Ureter (tissue), 1 donor: Measurements from ENCODE around the gene ACSS2. TPM values are rescaled to one million over a fixed set of nuclear protein-coding genes. Genes with fewer than 3 reads are reported as not detected.
"Not testable (repeated sequence)": the region's sequence is repeated elsewhere in the genome, so short reads cannot be mapped to it uniquely, and the experiment has no call there.

ENCODE experiments used
- DNase-seq: peaks from one replicate; pipeline ENCODE4 v3.0.0-alpha.2; 2020; ENCODE audit warnings: low spot score
- total RNA-seq: library from RNA; stranded (reverse); gene quantifications from one replicate; pipeline ENCODE4 v1.2.4, GENCODE V29; 2023
- donor health status: DM: yes; HTN: yes; CAD: no.

The ACSS2 gene
- total RNA-seq, 1 donor from 2014 or later = 45.8 TPM

DNA sequence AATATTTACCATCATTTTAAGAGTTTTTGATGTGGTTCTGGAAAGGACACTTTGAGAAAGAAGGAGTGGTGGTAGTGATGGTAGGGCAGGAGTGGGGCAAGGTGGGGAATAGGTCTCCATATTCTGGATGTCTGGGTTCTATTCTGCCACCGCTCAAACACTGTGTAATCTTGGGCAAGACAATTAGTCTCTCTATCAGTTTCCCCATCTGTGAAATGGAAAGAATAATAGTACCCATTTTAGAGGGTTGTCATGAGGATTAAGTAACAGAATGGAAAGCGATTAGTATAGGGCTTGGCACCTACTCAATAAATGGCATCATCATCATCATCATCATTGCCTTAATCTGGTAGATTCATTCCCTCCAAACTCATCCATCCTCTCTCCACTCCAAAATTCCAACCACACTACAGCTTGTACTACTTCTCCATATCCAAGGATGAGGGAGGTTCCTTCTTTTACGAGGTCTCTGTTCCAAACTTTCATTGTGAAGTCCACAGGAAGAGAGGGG is 2.8 kb upstream of the ACSS2 start:
- DNase-seq = no peak

DNA sequence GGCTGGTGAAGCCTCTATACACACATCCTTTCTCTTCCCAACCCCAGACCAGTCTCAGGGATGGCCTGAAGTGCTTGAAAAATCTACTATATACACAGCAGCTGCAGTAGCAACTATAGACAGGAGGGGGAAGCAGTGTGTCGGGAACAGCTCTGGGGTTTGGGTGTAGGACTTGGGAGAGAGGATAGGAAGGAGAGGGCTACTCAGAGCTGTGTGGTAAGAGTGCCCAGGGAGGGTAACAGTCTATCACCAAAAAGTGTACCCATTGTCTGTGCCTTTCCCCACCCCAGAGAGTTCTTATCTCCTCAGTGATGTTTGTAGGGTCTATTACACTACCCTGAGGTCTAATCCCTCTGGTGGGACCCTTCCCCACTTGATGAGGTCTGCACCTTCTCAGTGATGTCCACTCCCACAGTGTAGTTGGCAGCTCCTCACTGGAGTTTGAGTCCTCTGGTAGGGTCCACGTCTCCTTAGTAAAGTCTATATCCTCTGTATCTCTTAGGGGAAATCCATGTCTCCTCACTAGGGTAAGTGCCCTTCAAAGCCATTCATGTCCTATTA is 2.2 kb upstream of the ACSS2 start:
- peak; percentile 85 for DNase-seq

DNA sequence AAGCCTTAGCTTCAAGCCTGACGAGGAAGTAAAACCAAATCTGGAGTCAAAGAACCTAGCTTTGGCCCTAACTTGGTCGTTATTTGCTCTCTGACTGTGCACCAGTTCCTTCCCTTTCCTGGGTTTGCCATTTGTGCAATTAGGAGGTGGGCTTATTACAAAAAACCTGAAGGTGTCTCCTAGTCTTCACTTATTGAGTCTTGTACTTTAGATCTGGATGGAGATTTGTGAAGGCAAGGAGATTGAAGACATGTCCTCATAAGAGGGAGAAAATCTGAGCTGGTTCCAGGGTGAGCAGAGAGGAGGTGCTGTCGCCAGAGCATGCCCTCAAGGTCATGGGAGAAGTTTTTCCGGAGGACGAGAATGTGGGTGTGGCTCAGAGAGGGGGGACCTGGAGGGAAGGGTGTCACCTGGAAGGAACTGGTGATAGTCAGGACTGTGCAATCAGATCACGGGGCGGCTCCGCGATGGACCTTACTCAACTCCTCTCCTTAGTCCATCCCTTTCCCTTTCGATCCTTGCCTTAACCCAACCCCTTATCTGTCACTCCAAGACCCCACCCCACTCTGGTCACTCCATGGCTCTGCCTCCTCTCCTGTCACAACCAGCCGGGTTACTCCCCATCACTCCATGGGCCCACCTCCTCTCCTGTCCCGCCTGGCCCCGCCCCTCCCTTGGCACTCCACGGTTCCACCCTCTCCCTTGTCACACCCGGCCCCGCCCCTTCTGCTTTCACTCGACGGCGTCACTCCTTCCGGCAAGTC is 588 bp upstream of the ACSS2 start:
- no peak for DNase-seq

DNA sequence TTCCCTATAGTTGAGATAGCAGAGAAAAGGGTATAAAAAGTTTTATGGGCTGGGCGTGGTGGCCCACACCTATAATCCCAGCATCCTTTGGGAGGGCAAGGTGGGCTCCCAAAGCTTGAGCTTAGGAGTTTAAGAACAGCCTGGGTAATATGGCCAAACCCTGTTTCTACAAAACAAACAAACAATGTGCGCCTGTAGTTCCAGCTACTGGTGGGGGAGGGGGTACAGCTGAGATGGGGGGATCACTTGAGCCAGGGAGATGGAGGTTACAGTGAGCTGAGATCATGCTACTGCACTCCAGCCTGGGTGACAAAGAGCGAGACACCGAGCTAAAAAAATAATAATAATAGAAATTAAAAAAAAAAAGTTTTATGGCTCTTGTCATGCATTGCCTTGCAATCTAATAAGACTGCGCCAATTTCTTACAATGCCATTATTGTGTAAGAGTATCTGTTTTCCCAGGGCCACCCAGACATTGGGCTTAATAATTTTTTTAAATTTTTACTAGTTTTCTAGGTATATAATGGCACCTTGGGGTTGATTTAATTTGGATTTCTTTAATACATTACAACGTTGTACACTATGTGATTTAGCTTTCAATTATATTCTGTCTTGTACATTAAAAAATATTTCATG is 3.9 kb downstream of the ACSS2 start:
- DNase-seq = no peak

DNA sequence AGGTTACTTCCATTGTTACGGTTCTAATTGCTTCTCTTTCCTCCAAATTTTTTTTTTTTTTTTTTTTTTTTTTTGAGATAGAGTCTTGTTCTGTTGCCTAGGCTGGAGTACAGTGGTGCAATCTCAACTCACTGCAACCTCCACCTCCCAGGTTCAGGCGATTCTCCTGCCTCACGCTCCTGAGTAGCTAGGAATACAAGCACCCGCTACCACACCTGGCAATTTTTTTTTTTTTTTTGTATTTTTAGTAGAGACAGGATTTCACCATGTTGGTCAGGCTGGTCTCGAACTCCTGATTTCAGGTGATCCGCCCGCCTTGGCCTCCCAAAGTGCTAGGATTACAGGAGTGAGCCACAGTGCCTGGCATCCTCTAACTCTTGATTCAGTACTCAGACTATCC is 4.6 kb downstream of the ACSS2 start:
- not testable (repeated sequence) for DNase-seq

DNA sequence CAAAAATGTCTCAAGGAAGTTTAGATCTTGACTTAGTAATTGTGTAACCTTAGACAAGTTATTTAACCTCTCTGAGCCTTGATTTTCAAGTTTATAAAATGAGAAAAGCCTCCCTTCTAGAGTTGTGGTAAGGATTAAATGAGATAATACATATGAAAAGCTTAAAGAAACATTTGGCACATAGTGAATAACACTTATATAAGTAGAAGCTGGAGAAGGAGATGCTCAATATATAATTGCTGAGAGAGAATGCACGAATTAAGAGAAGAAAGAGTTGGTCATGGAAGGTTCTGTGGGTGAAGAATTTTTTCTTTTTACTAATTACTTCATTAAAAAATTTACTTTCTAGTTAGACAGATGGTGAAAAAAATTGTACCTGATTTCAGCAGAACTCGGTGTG is 5.3 kb downstream of the ACSS2 start:
- no peak for DNase-seq

DNA sequence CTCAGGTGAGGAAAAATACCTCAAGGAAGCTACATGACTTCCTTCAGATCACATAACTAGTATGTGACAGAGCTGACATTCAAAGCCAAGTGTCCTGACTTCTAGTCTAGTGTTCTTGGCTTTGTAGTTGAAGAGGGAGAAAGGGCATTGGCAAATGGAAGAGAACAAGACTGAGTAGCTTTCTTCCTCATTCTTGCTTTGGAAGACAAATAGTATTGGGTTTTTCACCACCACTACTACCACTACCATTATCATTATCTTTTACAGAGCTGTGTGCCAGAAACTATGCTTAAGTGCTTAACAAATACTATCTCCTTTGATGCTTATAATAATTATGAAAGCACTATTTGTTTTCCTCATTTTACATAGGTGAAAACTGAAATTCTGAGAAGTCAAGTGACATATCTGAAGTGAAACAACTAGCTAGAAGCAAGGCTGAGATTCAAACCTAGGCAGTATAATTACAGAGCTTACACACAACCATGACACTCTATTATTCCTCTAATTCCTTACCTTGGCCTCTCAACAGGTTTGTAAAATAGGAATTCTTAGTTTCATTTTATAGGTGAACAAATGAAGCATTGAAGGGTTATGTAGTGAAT is 6.8 kb downstream of the ACSS2 start:
- no peak for DNase-seq

DNA sequence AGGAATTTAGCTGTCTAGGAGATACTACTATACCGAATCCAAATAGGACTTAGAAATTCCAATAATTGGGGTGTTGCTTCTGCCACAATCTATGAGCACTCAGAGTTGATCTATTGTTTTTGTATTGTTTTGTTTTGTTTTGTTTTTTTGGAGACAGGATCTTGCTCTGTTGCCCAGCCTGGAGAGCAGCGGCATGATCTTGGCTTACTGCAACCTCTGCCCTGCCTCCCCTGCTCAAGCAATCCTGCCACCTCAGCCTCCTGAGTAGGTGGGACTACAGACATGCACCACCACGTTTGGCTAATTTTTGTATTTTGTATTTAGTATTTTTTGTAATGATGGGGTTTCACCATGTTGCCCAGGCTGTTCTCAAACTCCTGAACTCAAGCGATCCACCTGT is 7.4 kb downstream of the ACSS2 start:
- no peak for DNase-seq

DNA sequence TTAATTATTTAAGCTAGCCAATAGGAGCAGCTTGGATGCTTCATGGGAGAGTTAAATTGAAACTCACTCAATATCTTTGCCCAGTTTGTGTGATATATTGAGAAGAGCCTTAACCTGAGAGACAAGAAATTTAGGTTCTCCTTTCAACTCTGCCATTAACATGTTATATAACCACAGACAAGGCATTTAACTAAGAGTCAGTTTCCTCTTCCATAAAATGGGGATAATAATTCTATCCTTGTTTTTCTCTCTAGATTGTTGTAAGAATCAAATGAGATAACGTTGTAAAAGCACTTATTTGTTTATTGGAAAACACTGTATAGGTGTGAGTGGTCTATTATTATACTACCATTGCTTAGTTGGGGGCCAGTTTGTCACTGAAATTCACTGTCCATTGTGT is 7.8 kb downstream of the ACSS2 start:
- no peak for DNase-seq

DNA sequence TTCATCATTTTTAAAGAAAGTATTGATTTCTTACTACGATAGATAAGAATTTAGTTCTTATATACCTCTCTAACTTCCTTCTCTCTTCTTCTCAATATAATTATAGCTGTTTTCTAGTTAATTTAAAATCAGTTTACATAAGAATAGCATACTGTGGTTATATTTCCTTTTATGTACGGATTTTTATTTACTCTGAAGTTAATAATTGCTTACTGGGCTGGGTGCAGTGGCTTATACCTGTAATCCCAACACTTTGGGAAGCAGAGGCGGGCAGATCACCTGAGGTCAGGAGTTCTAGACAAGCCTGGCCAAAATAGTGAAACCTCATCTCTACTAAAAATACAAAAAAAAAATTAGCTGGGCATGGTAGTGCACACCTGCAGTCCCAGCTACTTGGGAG is 9.7 kb downstream of the ACSS2 start:
- no peak for DNase-seq

DNA sequence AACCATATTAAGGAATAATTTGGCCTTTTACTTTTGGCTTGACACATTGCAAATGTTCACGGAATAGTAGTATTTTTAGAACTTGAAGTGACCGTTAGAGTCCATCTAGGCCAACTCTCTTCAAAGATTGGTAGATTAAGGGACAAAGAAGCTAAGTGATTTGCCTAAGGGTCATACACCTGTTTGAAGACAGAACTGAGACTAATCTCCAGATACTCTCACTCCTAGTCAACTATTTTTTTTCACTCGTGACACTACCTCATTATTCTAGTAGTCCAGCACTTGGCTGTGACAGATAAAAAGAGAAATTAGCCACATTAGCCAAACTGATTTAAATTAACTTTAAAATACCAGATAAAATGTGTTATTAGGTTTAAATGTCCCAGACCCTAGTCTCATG is 10.6 kb downstream of the ACSS2 start:
- DNase-seq = no peak

DNA sequence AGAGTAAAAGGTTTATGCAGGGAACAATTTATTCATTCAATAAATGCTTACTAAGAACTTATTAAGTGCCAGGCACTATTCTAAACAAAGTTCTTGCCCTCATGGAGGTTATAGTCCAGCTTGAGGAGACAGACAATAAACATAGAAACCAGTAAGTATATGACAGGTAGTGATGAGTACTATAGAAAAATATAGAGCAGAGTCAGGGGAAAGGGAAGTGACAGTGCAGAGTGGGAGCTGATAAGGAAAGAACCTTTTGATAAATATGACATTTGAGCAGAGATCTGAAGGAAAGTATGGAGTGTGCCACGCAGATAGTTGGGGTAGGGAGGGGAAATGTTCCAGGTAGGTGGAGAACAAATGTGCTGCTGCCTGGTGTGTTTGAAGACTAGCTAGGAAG is 12.1 kb downstream of the ACSS2 start:
- no peak for DNase-seq

DNA sequence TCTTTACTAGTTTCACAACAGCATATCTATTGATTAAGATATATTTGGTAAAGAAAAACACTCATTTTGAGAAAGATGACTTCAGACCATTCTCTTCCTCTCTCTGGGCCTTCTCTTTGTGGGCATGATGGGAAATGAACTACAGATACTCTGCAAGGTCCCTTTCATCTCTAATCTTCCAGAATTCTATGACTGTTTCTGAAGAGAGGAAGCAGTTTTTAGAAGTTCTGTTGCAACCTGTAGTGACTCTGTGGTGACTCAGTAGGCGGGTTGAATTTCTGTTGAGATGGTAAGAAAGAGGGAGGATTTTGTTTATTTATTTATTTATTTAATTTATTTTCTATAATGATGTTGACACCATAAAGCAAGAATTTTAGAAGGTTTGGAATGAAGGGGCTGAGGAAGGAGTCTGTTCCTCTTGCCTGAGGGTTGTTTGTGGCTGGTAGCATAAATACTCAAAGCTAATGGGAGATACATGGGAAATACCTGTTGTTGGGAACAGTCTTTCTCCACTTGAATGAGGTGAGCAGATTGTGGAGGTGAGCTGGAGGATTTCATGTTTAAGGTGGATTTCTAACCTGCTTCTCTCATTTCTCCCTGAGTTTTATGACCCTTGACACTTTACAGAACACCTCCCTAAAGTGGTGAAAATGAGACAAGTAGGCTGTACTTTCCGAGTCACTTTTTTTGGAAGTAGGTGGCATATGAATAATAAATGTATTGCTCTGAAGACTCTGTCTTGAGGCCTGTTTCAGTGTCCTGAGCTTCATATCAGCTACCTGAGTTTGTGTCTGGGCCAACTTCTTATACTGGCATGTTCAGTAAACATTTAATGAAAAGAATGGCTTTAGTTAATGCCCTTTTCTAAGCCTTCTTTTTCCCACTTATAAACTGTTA is 15.0 kb downstream of the ACSS2 start:
- no peak for DNase-seq

DNA sequence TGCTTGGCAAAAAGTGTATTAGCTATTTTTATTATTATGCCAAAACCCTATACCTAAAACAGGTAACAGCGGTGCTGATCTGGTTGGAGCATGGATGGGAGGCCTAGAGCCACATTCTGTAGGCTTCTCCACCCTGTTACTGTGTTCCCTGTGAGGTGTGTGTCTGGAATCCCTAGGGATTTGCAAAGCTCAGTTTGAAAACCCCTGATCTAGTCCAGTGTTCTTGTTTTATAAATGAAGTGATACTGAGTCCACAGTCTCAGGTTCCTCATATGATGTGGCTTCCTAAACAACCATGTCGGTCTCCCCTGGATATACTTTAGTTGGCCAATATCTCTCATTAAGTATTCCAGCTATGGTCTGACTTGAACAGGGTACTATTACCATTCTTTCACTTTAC is 16.3 kb downstream of the ACSS2 start:
- DNase-seq = no peak

DNA sequence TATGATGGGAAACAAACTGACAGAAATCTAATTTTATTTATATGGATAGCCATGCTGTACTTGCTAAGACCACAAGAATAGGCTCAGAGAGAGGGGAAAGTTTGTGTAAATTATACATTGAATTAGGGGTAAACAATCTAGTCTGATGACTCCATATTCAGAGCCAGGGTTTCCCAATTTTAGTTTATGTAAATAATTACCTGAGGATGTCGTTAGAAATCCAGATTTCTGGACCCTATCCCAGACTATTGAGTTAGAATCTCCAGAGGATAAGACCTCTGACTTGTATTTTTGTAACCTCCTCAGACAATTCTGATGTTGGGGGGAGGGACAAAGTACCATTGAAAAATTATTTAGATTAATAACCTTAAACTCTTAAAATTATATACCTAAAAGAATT is 18.3 kb downstream of the ACSS2 start:
- no peak for DNase-seq

DNA sequence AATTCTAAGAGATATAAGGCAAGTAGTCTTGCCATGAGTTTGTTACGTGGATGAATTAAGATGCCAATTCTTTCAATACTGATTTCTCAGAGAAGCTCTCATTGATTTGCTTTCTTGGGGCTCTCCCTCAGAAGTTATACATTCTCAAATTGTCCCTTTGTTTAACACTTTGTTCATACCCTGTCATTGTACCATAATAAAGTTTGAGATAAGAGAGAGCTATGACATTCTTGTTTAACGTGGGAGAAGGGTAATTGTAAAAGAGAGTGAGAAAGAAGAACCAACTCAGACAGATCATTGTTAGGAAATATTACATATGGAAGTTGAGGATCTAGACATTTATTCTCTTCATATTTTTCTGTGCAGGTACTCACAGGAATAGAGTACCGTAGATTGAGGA is 19.1 kb downstream of the ACSS2 start:
- no peak for DNase-seq

DNA sequence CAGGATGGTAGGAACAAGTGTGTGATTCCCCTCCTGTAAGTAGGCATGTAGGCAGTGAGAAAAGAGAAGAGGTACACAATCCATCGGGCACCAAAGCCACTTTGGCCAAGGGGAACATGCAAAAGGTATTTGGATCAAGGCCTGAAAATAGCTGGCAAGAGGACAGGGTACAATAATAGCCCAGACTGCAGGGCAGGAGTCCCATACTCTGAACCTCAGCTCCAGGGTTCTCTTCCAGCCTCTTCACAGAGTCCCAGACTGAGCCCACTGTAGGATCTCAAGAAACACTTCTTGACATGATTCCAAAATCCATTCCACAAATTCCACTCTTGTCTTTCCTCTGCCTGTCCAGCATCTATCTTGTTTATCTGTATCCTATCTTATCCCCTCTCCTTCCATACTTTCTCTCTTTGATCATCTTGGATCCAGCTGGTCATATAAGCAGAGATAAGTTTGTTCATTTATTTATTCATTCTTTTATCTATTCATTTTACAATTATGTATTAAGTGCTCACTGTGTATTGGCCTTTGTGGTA is 19.7 kb downstream of the ACSS2 start:
- no peak for DNase-seq

DNA sequence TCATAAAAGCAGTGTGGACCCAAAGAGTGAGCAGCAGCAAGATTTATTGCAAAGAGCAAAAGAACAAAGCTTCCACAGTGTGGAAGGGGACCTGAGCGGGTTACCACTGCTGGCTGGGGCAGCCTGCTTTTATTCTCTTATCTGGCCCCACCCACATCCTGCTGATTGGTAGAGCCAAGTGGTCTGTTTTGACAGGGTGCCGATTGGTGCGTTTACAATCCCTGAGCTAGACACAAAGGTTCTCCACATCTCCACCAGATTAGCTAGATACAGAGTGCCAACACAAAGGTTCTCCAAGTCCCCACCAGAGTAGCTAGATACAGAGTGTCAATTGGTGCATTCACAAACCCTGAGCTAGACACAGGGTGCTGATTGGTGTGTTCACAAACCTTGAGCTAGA is 21.7 kb downstream of the ACSS2 start:
- DNase-seq = not testable (repeated sequence)

DNA sequence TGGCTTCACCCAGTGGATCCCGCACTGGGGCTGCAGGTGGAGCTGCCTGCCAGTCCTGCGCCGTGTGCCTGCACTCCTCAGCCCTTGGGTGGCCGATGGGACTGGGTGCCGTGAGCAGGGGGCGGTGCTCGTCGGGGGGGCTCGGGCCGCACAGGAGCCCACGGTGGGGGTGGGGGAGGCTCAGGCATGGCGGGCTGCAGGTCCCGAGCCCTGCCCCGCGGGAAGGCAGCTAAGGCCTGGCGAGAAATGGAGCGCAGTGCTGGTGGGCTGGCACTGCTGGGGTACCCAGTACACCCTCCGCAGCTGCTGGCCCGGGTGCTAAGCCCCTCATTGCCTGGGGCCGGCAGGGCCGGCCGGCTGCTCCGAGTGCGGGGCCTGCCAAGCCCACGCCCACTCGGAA is 22.3 kb downstream of the ACSS2 start:
- DNase-seq = not testable (repeated sequence)

DNA sequence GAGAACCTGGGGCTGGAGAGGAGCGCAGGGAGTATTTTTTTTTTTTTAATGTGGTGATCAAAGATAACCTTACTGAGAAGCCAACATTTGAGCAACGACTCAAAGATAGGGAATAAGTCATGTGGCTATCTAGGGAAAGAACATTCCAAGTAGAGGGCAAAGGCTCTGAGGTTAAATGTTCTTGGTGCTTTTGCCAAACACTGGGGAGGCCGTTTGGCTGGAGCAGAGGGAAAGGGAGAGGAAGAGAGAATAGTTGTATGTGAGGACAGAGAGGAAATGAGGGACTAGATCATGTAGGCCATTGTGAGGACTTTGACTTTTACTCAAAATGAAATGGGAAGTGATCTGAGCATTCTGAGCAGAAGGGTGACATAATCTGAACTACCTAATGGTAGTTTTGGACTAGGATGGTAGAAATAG is 27.8 kb downstream of the ACSS2 start:
- no peak for DNase-seq
